GM12801 (cell line): ENCODE measurements around the gene PAPOLA.

Experiments
- TF ChIP-seq, protein P1 (sequence below): IDR thresholded peaks from one replicate; pipeline ENCODE4 v1.5.1; 2011; ENCODE audit warnings: control low read depth; ENCODE audit not compliant: insufficient read length; ENCODE audit errors: extremely low read depth

PAPOLA gene

GRCh38 chr14:96568621-96569020 is 66.4 kb downstream of the PAPOLA start:
- TF ChIP-seq, protein P1, sequence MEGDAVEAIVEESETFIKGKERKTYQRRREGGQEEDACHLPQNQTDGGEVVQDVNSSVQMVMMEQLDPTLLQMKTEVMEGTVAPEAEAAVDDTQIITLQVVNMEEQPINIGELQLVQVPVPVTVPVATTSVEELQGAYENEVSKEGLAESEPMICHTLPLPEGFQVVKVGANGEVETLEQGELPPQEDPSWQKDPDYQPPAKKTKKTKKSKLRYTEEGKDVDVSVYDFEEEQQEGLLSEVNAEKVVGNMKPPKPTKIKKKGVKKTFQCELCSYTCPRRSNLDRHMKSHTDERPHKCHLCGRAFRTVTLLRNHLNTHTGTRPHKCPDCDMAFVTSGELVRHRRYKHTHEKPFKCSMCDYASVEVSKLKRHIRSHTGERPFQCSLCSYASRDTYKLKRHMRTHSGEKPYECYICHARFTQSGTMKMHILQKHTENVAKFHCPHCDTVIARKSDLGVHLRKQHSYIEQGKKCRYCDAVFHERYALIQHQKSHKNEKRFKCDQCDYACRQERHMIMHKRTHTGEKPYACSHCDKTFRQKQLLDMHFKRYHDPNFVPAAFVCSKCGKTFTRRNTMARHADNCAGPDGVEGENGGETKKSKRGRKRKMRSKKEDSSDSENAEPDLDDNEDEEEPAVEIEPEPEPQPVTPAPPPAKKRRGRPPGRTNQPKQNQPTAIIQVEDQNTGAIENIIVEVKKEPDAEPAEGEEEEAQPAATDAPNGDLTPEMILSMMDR: no peak

GRCh38 chr14:96571311-96571710 is 69.1 kb downstream of the PAPOLA start:
- TF ChIP-seq, protein P1: no peak

- TF ChIP-seq, protein P1: no peak
These were observed 71.4 kb downstream of the PAPOLA start for GRCh38 chr14:96573473-96574100.

DNA sequence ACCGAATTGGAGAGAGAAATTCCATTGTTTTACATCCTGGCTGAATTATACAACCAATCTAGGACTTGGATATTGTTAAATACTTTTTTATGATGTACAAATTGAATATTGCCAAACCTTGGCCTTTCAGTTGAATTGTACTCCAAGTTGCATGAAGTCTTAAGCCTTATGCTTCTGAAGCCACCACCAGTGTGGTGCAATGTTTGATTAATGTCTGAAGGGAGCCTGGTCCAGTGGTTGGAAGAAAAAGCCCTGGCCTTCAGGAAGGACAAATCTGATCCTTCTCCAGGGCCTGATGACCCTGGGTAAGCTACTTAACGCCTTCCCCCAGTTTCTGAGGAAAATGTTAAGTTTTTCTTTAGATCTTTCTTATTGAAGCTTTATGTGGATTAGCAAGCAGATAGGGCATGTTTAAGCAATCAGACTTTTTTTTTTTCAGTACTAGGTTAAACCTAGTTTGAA is 72.0 kb downstream of the PAPOLA start:
- TF ChIP-seq, protein P1: no peak

DNA sequence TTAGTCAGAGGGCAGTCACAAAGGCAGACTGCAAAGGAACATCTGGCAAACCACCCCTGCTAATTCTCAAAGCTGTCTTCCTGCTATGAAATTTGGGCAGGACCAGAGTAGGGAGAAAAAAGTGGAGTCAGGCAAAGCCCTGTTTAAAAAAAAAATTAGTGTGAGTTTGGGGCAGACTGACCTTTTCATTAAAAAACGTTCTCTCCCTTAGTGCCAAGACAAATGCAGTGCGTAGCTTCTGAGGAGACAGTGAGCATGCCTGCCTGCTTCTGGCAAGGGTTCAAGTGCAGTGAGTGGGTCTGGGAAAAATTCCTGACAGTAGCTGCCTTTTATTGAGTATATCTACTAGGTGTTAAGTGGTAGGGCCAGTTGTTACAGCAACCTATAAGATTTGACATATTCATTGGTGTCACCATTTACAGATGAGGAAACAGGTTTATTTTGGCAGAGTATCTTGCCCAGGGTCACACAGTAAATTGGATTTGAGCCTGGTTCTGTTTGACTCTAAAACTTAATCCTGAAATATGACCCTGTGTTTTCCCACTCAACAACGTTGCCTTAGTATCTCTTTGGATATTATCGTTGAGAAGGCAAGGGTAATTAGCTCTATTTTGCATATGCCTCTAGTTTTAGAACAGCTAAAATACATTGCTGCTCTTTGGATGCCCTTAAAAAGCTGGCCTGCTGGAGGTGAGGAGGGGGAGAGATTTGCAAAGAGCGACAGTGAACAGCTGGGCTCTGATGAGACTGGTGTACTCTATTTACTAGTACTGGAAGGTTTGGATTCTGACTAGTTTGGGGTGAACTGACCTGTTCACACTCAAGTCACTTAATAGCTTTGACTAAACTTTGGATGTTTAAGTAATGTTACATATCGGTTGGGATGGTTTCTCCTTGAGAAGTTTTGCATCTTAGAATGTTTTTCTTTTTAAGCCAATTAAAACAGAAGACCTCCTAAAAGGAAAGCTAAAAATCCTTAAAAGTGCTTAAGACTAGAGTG is 72.8 kb downstream of the PAPOLA start:
- TF ChIP-seq, protein P1: no peak

- TF ChIP-seq, protein P1: no peak
These were observed 74.2 kb downstream of the PAPOLA start for GRCh38 chr14:96576359-96576758.

DNA sequence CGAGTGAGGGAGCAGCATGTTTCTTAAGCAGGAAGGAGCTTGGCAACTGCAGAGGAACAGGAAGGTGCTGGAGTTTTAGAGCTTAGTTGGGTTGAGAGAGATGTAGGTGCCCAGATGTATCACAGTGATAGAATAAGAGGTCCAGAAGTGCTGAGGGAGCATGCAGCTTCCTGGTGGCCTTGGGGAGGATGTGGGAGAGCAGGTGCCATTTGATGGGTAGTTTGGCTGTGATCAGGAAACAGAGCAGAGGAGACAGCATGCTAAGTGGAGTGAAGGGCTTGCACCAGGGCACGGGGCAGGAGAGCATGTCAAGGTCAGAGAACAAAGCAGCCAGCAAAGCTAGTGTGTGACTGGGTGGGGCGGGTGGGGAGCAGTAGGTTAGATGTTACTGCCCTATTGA is 74.8 kb downstream of the PAPOLA start:
- TF ChIP-seq, protein P1: no peak
